G401.6 (cell line): ENCODE results near the gene EPN2.
"Not testable (repeated sequence)": the region's sequence is repeated elsewhere in the genome, so short reads cannot be mapped to it uniquely, and the experiment has no call there.

Experiments used
- FAIRE-seq: peaks from 2 replicates; lab custom pipeline; 2012; peaks lifted over from hg19 to GRCh38; lab: Jason Lieb, UNC

Gene EPN2

DNA sequence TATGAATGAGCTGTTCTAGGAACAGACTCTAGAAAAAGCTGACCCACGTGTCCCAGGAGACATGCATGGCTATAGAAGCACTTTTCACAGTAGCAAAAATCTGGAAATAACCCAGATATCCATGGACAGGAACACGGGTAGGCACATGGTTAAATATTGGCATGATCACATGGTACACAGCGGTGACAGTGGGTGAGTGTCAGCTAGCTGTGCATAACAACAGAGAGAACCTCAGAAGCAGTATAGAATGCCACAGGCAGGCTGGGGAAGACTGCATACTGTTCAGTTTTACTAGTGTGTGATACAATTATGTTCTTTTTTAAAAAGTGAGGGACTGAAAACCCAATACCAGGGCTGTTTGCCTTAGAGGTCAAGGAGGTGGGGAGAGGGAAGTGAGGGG lies 31.4 kb downstream of the EPN2 start:
- no peak for FAIRE-seq

DNA sequence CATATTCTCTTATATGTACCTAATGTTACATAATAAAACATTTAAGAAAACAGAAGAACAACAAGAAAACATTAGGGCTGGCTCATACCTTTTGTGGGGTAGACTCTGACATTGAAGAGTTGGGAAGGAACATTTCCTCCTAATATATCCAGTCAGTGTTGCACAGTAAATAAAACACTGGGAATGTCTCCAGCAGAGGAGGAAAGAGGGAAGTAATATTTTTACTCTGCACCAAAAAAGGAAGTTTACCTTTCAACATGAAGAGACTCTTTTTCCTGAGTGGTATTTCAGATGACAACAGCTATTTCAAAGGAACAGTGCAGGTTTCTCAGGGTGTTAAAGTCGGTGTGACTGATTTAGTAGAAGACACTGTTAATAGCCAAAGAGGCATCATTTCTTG lies 31.9 kb downstream of the EPN2 start:
- FAIRE-seq, result no peak

DNA sequence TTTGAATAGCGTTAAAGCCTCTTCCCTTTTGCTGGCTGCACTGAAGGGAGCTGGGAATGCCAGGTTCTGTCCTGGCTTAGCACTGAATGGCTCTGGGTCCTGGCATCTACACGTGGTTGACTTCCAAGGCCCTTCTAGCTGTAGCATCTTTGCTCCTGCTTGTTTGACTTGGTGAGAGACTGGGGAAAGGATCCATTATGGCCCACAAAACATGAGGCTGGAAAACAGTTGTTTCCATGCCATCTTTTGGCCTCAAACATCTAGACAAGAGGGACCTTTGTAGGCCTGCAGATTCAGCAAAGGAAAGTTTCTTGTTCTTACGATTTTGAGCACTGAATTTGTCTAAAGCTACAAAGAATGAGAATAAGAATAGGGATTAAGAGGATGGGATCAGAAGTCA lies 32.5 kb downstream of the EPN2 start:
- FAIRE-seq, result no peak

DNA sequence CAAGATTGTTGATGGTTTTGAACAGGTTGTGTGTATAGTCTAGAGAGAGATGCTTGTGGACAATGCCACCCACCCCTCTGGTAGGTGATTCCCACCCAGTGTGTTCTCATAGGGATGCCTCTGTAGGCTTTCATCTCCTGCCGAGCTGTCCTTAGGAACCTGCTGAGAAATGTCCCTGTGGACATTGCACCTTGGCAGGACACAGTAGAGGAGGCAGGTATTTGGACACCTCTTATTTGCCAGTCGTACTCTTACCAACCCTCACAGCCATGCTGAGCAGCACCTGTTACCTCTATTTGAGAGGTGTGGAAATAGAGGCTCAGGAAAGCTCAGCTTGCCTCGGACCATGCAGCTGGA lies 33.2 kb downstream of the EPN2 start:
- FAIRE-seq, result no peak

DNA sequence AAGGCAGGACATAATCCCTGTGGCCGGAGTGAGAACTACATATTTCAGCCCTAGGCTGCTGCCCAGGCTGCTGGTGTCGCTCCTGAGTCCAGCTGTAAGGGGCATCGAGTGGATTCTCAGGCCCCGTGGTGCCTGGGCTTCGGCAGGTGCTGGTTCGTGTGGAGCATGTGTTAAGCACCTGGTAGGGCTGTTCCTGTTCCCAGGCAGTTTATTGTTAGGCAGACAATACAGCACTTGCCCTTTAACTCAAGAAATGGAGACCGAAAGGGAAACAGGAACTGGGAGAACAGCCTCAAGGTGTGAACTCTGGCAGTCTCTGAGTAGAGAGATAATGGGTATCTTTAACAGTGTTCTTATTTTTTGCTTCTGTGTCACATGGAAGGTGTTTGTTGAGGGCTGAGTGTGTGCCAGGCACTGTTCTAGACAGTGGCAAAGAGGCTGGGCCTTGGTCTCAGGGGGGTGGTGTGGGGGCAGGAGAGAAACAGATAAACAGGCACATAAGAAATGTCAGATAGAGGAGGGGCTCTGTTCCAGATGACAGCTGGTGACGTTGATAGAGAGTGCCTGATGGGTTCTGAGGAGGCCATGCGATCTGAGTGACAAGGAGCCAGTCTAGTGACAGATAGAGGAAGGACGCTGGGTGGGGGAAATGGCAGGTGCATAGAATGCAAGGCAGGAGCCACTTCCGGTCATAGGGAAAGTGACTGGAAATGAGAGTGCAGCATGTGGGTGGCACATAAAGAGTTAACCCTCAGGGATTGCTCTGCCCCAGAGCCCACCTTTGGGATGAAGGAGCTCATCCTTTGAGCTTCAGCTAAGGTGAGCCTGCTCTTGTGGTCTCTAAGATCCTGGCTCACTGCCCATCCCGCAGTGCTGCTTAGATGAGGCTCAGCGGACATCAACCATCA lies 33.8 kb downstream of the EPN2 start:
- FAIRE-seq, result no peak

DNA sequence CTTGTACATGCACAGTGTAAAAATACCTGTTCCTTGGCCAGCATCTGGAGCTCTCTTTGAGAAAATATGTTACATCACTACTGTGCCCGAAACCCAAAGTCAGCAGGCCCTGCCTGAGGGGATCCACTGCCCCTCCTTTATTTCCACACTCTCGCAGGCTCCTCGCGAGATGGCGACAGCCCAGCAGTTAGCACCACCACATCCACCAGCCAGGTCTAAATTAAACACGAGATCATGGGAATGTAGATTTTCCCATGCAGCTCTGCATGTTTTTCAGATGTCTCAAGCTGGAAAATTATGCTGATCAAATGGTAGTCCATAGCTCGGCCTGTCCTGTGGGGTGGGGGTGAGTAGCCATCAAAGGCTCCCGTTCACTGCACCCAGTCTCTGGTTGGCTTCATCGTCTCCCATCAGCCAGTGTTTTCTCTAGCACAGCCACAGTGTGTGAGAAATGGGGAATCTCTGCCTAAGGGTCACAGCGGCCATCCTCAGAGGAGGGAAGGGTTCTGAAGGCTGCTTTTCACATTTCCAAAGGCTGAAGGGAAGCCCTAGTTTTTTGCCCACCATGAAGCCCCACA lies 34.7 kb downstream of the EPN2 start:
- no peak for FAIRE-seq

DNA sequence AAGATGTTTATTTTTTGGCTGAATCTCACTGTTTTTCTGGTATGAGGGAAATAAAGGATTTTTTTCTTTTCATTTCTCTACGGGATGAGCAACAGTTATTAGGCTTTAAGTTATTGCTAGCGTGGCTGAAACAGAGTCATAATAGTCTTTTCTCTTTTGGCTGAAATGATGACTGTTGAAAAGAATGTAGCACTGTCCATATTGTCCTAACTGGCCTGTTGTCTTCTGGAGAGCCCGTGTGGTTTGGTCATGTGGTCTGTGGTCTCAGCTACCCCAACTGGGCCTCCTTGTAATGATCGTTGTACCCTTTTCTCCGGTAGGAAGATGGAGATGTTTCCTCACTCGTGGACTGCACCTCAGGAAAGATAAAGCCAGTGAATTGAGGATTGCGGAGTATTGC lies 36.6 kb downstream of the EPN2 start:
- no peak for FAIRE-seq

DNA sequence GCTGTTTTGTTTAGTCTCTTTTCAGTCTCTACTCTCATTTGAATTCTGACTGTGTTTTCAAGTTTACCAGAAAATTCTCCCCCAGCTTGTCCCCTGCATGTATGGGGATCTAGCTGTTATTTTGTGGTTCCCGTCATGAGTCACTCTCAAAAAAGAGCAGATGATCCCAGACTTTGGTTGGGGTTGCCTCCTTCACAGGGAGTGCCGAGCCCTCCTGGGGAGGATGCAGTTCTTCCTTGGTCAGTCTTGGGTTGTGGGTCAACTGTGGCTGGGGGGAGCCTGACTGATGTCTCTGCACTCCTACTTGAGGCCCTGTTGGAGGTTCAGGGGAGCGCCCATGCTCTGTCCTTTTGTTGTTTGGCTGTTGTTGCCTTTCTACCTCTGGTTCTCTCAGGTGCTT lies 37.7 kb downstream of the EPN2 start:
- no peak for FAIRE-seq

DNA sequence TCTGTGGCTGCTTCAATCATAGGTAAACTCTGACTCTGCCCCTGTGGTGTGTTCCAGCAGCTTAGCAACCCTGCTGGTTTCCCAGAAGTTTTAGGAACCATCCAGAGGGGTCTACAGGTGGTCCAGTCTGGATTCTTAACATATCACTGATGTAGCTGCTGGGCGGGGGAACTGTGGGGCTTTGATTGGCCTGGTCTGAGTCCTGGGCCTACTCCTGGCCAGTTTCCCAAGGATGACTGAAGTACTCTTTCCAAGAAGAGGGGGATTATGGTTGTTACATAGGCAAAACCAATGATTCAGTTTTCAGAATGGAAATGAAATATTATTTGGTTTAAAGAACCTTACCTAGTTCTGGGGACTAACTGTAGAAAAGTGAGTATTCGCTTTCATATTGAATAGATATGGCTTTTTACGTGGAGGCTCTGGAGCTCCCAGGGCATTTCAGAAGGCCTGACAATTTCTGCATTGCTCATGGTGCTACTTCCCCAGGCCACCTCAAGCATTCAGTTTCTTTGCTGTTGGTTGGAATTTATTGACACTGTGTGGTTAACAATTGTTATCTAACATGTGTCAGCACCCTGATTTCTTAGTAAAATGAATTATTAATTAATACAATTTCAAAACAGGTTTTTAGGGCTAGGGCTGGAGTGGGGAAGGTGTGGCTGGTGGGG lies 38.4 kb downstream of the EPN2 start:
- FAIRE-seq, result no peak

DNA sequence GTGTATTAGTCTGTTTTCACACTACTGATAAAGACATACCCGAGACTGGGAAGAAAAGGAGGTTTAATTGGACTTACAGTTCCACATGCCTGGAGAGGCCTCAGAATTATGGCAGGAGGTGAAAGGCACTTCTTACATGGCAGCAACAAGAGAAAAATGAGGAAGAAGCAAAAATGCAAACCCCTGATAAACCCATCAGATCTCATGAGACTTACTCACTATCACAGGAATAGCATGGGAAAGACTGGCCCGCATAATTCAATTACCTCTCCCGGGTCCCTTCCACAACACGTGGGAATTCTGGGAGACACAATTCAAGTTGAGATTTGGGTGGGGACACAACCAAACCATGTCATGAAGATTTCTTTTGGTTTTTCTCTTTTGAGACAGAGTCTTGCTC lies 41.1 kb downstream of the EPN2 start:
- FAIRE-seq, result not testable (repeated sequence)

DNA sequence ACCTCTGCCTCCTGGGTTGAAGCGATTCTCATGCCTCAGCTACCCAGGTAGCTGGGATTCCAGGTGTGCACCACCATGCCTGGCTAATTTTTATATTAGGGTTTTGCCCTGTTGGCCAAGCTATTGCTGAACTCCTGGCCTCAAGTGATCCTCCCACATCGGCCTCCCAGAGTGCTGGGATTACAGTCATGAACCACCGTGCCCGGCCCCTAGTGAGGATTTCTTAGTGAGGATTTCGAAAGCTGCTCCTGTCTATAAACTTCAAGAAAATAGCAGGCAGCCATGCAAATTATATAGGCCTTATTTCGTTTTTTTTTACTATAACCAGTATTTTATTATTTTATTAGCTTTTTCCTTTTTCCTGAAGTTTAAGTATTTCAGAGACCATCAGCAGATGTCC lies 41.6 kb downstream of the EPN2 start:
- no peak for FAIRE-seq

DNA sequence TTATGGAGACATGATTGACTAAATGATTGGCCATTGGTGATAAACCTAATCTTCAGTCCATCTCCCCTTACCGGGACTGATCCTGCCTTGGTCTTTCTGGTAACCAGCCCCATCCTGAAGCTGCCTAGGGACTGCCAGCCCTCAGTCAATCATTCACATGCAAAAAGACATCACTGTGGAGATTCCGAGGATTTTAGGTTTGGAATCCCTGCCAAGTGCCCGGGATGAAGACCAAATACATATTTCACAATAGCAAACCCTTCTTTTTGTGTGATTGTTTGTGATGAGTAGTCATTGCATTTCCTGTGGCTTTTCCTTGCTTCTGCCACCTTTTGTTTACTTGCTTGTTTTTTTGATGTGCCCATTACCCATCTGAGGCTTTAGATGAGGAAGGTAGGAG lies 44.0 kb downstream of the EPN2 start:
- no peak for FAIRE-seq

DNA sequence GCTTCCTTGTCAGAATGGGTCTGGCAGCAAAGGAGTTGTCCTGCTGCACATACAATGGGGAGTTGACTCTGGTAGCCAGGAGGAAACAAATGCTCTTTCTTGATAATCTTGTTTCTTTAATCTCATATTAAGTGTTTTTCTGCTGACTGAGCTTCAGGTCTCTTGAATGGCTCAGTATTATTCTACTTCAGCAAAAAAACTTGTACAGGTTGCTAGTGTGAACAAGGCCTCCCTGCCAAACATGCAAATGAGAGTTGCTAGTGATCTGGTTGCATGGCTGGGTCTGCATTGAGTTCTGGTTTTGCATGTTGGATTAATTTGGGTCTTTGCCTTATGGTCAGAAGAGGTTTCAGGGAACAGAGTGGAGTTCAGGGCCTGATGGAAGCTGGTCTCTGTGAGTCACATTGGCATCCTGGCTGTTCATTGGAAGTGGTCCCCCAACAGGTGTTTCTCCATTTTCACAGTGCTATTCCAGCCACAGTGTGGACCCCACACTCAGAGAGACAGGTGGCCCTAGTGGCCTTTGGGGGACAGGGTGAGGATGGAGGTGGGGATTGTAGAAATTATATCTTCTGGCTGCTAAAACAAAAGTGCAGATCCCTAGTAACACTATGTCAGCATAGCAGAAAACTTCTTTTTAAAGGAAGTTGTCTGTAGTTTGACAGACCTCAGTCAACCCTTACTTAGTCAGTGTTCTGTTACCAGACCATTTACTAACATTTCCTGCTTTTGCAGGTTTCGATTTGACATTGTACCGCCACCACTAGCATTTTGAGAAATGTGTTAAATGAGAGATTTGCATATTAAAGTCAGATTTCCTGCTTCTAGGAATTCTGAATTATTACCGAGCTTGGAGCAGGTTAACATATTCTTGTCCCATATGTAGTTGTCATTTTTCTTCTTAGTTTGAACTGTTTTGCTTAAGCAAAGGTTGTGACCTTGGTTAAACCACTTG lies 47.1 kb downstream of the EPN2 start:
- FAIRE-seq, result no peak

DNA sequence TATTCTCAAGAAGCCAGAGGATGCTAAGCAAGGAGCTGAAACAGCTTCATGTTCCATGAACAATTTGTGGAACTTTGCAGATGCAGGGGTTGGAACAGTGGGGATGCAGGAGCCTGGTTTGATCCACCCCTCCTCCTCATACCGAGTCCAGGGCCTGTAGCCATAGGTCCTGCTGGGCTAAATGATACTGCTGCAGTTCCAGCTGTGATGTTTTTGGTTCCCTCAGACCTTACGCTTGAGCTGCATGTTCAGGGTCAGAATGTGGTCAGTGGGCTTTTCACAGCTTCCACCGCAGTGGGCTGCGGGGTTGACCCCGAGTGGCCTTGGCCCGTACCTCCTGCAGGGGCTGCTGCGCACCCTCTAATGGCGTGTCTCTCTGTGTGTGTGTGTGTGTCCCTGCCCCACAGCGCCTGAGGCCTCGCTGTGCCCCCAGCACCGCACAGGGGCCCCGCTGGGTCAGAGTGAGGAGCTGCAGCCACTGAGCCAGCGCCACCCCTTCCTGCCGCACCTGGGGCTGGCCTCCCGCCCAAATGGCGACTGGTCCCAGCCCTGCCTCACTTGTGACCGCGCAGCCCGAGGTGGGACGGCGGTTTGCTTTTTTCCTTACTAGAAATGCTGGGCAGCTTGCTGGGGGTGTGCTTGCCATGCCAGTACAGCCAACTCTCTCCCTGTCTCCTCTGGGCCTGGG lies 48.2 kb downstream of the EPN2 start:
- no peak for FAIRE-seq

DNA sequence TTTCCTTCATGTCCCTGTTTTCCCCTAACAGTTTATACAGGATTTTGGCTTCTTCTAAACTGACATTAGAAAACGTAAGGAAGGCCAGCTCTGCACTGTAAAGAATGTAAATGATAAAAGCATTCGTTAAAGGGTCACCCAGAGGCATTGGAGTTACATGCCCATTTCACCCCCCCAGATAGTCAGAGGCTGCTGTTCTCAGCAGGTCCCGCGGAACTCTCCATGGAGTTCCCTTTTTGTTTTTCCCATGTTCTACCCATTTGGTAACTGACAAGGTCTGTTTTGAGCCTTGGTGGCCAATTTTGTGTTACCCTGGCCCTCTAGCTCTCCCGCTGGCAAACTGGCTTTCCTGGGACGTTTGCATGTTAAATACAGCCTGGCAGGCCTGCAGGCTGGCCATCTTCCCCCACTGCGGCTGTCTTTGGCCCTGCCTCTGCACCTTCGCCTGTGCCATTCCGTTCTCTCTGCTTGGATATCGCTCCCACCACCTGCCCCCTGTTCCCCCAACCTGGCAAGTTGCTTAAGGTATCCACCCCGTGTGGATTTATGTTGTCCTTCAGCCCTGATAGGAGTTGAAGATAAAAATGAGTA lies 49.7 kb downstream of the EPN2 start:
- no peak for FAIRE-seq

DNA sequence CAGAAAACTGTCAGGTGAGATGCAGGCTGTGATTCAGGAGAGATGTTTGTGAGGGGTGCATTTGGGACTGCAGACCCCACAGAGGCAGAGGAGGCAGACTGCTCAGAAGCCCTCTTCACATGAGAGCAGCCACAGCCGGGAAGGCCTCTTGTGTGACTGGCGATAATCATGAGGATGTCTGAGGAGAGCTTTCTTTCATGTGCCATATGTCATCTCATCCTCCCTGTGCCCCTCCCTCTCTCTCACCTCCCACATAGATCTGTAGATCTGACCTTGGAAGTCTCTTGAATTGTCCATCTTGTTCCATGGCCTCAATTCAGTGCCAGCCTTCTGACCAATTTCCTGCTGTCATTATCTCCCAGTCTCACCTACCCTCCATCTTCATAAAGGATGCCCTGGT lies 50.5 kb downstream of the EPN2 start:
- FAIRE-seq, result no peak

DNA sequence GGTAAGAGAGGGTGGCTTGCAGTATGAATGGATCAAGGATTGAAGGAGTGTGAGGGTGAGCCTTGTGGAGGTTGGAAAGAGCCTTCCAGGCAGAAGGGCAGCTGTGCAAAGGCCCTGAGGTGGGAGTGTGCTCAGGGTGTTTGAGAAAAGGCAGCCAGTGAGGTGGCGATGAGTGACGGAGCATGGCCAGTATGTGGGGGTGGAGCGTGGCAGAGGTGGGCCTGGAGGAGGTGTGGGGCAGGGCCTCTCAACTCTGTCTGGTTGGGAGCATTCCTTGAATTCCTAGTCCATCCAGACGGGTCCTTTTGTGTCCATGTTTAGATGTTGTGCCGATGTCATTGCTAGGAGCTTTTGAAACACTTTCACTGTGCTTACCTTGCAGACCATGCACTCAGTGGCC lies 51.3 kb downstream of the EPN2 start:
- FAIRE-seq, result no peak

DNA sequence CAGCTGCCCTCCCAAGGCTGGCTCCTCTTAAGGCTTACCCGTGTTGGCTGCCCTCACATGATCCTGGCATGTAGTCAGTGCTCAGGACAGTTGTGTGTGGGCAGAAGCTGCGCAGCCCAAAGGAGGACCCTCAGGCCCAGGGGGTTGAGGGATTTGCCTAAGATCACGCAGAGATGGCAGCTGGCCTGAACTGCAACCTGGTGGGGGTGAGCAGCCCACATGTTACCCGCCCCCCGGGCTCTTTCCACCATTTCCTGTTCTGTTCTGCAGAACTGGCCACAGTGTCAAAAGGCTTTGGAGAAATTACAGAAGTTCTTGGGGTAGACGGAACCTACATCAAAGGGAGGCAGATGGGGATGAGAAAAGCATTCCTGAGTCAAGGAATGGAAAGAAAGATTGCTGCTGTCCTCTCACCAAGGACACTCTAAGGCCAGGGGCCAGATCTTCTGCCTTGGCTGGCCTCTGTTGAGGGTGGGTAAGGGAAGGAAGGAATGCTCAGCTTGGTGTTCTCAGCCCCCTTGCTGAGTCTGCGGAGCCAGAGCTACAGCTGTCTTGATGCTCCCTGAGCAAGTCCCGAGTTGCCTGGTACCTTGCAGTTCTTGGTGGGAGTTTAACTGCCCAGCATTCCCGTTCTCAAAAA lies 53.0 kb downstream of the EPN2 start:
- FAIRE-seq, result no peak

DNA sequence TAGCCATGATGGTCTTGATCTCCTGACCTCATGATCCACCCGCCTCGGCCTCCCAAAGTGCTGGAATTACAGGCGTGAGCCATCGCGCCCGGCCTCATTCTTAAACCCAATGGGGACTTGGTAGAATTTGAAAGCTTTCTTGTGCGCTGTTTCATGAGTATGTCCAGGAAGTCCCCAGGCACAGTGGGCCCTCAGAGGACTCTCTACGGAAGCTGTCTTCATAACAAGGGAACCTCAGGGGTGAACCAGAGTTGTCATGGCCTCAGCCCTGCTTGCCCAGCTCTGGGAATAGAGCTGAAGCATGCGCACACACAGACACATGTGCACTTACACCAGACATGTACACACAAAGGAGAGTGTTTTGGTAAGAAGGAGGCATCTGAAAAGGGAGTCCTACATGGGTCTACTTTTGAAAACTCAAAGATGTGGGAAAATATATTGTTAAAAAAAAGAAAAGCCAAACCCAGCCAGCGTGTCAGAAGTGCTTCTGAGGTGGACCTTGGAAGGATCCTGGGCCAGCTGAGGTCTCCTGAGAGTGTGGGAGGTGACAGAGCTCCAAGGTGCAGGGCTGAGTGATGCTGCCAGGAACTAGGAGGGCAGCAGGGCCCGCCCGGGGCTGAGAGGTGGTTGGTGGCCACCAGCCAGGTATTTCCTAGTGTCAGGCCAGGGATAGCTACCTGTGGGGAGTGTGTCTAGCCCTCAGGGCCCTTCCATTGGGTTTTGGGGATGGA lies 54.6 kb downstream of the EPN2 start:
- FAIRE-seq, result no peak

DNA sequence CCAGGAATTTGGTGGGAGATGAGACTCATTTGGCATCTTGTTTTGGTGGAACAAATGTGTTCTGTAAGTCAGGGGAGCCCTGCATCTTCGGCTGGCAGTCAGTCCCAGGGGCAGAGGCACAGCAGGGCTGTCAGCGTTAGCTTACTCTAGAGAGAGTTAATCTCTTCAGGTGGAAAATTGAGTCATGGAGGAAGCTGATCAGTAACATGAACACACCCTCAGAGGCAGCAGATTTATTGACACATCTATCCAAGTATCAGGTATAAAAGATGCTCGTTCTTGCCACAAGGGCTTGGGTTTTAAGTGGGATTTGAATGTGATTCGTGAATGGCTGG lies 55.2 kb downstream of the EPN2 start:
- no peak for FAIRE-seq
